HepG2 (cell line): ENCODE results near the gene PXT1. TPM values are rescaled to one million over a fixed set of nuclear protein-coding genes. Genes with fewer than 3 reads are reported as not detected.
A peak's percentile ranks its signal among the peaks of the same experiment; 100 is the strongest.

Experiments used
- ADNP ChIP-seq: sonication (generic); formaldehyde crosslinking; IDR thresholded peaks from 2 replicates; pipeline ENCODE4 v1.4.0; 2020; ENCODE audit warnings: missing genetic modification reagents
- ARNT ChIP-seq: fragments of 450-650 bp; IDR thresholded peaks from 2 replicates; pipeline ENCODE4 v1.6.1; 2017
- EZH2 ChIP-seq: conservative IDR thresholded peaks from 2 replicates; pipeline ENCODE4 v1.6.1; 2012; ENCODE audit warnings: mild to moderate bottlenecking, low read depth, low read length, moderate library complexity
- KDM5A ChIP-seq: fragments of 200-600 bp; sonication (generic); IDR thresholded peaks from 2 replicates; pipeline ENCODE4 v1.7.0; 2018; ENCODE audit warnings: antibody characterized with exemption, mild to moderate bottlenecking, low read length, borderline replicate concordance
- KDM6A ChIP-seq: IDR thresholded peaks from 2 replicates; pipeline ENCODE4 v1.6.1; 2016; ENCODE audit warnings: low read depth
- MLX ChIP-seq: IDR thresholded peaks from 2 replicates; pipeline ENCODE4 v1.6.1; 2016
- NFRKB ChIP-seq: fragments of 450-650 bp; IDR thresholded peaks from 2 replicates; pipeline ENCODE4 v1.6.1; 2017
- NPAS2 ChIP-seq: sonication (generic); formaldehyde crosslinking; IDR thresholded peaks from 2 replicates; pipeline ENCODE4 v1.8.0; 2022; ENCODE audit warnings: mild to moderate bottlenecking, missing genetic modification reagents, borderline replicate concordance
- PAX8 ChIP-seq: sonication (generic); formaldehyde crosslinking; IDR thresholded peaks from 2 replicates; pipeline ENCODE4 v1.8.0; 2022; ENCODE audit warnings: mild to moderate bottlenecking, missing genetic modification reagents, borderline replicate concordance
- RFXAP ChIP-seq: sonication (generic); formaldehyde crosslinking; IDR thresholded peaks from 2 replicates; pipeline ENCODE4 v1.4.0; 2020; ENCODE audit warnings: missing genetic modification reagents, borderline replicate concordance
- SAP130 ChIP-seq: IDR thresholded peaks from 2 replicates; pipeline ENCODE4 v1.6.1; 2016; ENCODE audit warnings: low read depth
- ZBTB40 ChIP-seq, 2 experiments: fragments of 450-650 bp in 1 of 2; sonication (generic) in 1 of 2; formaldehyde crosslinking in 1 of 2; IDR thresholded peaks; 2 replicates each; pipeline versions ENCODE4 v1.6.1 to v1.8.0; 2016 to 2022; ENCODE audit warnings: antibody characterized with exemption in 1 of 2, mild to moderate bottlenecking in 1 of 2, missing genetic modification reagents in 1 of 2
- ZMAT5 ChIP-seq: sonication (generic); formaldehyde crosslinking; IDR thresholded peaks from 2 replicates; pipeline ENCODE4 v1.5.0; 2020; ENCODE audit warnings: mild to moderate bottlenecking, low read depth, missing genetic modification reagents, borderline replicate concordance
- ZNF235 ChIP-seq: sonication (generic); formaldehyde crosslinking; IDR thresholded peaks from 2 replicates; pipeline ENCODE4 v1.8.1; 2023; ENCODE audit warnings: mild to moderate bottlenecking, missing genetic modification reagents, borderline replicate concordance
- ZNF383 ChIP-seq: sonication (generic); formaldehyde crosslinking; IDR thresholded peaks from 2 replicates; pipeline ENCODE4 v1.4.0; 2020; ENCODE audit warnings: missing genetic modification reagents, mild to moderate bottlenecking, borderline replicate concordance
- ZNF615 ChIP-seq: sonication (generic); formaldehyde crosslinking; IDR thresholded peaks from 2 replicates; pipeline ENCODE4 v1.5.0; 2020; ENCODE audit warnings: mild to moderate bottlenecking, missing genetic modification reagents, borderline replicate concordance
- ZNF709 ChIP-seq: sonication (generic); formaldehyde crosslinking; IDR thresholded peaks from 2 replicates; pipeline ENCODE4 v1.5.0; 2020; ENCODE audit warnings: mild to moderate bottlenecking, missing genetic modification reagents
- polyA plus RNA-seq, 8 experiments: library from polyadenylated mRNA; depleted of rRNA in 3 of 8; stranded (reverse) in 7 of 8; unstranded in 1 of 8; fragments of >200 nt; fragmentation: Illumina TruSeq in 4 of 8; extraction: Trizol in 4 of 8; gene quantifications; 2 replicates each; pipeline versions ENCODE4 v1.2.1 to v1.2.3, GENCODE V29; 2011 to 2016; ENCODE audit warnings: low read depth in 4 of 8, missing spikeins in 1 of 8, mixed read lengths in 1 of 8; ENCODE audit not compliant: insufficient read depth in 1 of 8
- total RNA-seq, 5 experiments: library from RNA; depleted of rRNA; stranded (reverse); fragments of >200 nt; fragmentation: Illumina TruSeq; extraction: Trizol; gene quantifications; 2 replicates each; pipeline ENCODE4 v1.2.3, GENCODE V29; 2016; ENCODE audit warnings: low read depth in 1 of 5
- TF ChIP-seq, protein P1 (sequence below): sonication (generic); formaldehyde crosslinking; IDR thresholded peaks from 2 replicates; pipeline ENCODE4 v1.4.0; 2020; ENCODE audit warnings: missing genetic modification reagents; ENCODE audit errors: not compliant biosample characterization

Gene PXT1
- total and polyA plus RNA-seq, 2 of the 13 experiments (the other 11 are each of a cell fraction or from before 2014, with no cell fraction given) = 0.04 TPM; not detected in 1

- no peak for TF ChIP-seq NFRKB
- TF ChIP-seq SAP130 (CRISPR knock-in tag) = peak; percentile 86
- no peak for TF ChIP-seq ZMAT5 (CRISPR knock-in tag)
- TF ChIP-seq NPAS2 (CRISPR knock-in tag) = no peak
- TF ChIP-seq ZNF709 (CRISPR knock-in tag) = peak; percentile 52; the same call in 1 of the 2 replicates
- no peak for TF ChIP-seq ZBTB40 (IDR thresholded peaks at IDR 0.05)
- peak; percentile 68 for TF ChIP-seq ZBTB40 (CRISPR knock-in tag; IDR thresholded peaks at IDR 0.05)
- TF ChIP-seq, protein P1, sequence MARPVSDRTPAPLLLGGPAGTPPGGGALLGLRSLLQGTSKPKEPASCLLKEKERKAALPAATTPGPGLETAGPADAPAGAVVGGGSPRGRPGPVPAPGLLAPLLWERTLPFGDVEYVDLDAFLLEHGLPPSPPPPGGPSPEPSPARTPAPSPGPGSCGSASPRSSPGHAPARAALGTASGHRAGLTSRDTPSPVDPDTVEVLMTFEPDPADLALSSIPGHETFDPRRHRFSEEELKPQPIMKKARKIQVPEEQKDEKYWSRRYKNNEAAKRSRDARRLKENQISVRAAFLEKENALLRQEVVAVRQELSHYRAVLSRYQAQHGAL (CRISPR knock-in tag) = no peak
- TF ChIP-seq PAX8 (CRISPR knock-in tag) = no peak
- no peak for TF ChIP-seq RFXAP (CRISPR knock-in tag)
- TF ChIP-seq EZH2 = no peak
- TF ChIP-seq KDM6A (CRISPR knock-in tag) = no peak
- TF ChIP-seq ADNP (CRISPR knock-in tag) = no peak
- TF ChIP-seq ZNF615 = no peak
- peak; percentile 65 for TF ChIP-seq MLX
- peak; percentile 72 for TF ChIP-seq KDM5A
- 0 out of 2 replicates have a peak, but pooled peaks have one; percentile 32 for TF ChIP-seq ZNF383
- TF ChIP-seq ZNF235 (CRISPR knock-in tag) = peak; percentile 75; the same call in 1 of the 2 replicates
- no peak for TF ChIP-seq ARNT
Measured at GRCh38 chr6:36423101-36423824, 19.4 kb downstream of the PXT1 start (continued).
